HG02642 (cell line): Measurements from ENCODE around the gene IL1RAPL1.

Experiments
- ATAC-seq: cut with Tn5 transposase; IDR thresholded peaks from one replicate; pipeline ENCODE4 v1.9.1; 2021; ENCODE audit warnings: mild to moderate bottlenecking; ENCODE audit not compliant: unreplicated experiment, poor library complexity

Gene IL1RAPL1

GRCh38 chrX:28625223-28625622 lies 38.0 kb downstream of the IL1RAPL1 start:
- no peak for ATAC-seq

GRCh38 chrX:28626515-28626914 lies 39.3 kb downstream of the IL1RAPL1 start:
- ATAC-seq = no peak

GRCh38 chrX:28628120-28628519 lies 40.9 kb downstream of the IL1RAPL1 start:
- ATAC-seq = no peak

GRCh38 chrX:28638775-28639174 lies 51.5 kb downstream of the IL1RAPL1 start:
- ATAC-seq = no peak

GRCh38 chrX:28639451-28639850 lies 52.2 kb downstream of the IL1RAPL1 start:
- no peak for ATAC-seq

- ATAC-seq = no peak
Observed at GRCh38 chrX:28649541-28649940, 62.3 kb downstream of the IL1RAPL1 start.

GRCh38 chrX:28651186-28651585 lies 63.9 kb downstream of the IL1RAPL1 start:
- ATAC-seq = no peak

GRCh38 chrX:28659269-28659668 lies 72.0 kb downstream of the IL1RAPL1 start:
- no peak for ATAC-seq

GRCh38 chrX:28665778-28666177 lies 78.5 kb downstream of the IL1RAPL1 start:
- no peak for ATAC-seq

- ATAC-seq = no peak
Observed at GRCh38 chrX:28668303-28668702, 81.1 kb downstream of the IL1RAPL1 start.

GRCh38 chrX:28668957-28669356 lies 81.7 kb downstream of the IL1RAPL1 start:
- no peak for ATAC-seq

GRCh38 chrX:28670074-28670473 lies 82.8 kb downstream of the IL1RAPL1 start:
- ATAC-seq = no peak

- ATAC-seq = no peak
Observed at GRCh38 chrX:28675173-28675572, 87.9 kb downstream of the IL1RAPL1 start.

- ATAC-seq = no peak
Observed at GRCh38 chrX:28693101-28693500, 105.9 kb downstream of the IL1RAPL1 start.

- ATAC-seq = no peak
Observed at GRCh38 chrX:28697732-28698131, 110.5 kb downstream of the IL1RAPL1 start.

- no peak for ATAC-seq
Observed at GRCh38 chrX:28701222-28701621, 114.0 kb downstream of the IL1RAPL1 start.

- ATAC-seq = no peak
Observed at GRCh38 chrX:28706964-28707363, 119.7 kb downstream of the IL1RAPL1 start.

- no peak for ATAC-seq
Observed at GRCh38 chrX:28709421-28709820, 122.2 kb downstream of the IL1RAPL1 start.

GRCh38 chrX:28717864-28718263 lies 130.6 kb downstream of the IL1RAPL1 start:
- no peak for ATAC-seq

- ATAC-seq = no peak
Observed at GRCh38 chrX:28718450-28718849, 131.2 kb downstream of the IL1RAPL1 start.

- no peak for ATAC-seq
Observed at GRCh38 chrX:28719620-28720019, 132.4 kb downstream of the IL1RAPL1 start.

GRCh38 chrX:28752330-28752729 lies 165.1 kb downstream of the IL1RAPL1 start:
- ATAC-seq = no peak

GRCh38 chrX:28756175-28756574 lies 168.9 kb downstream of the IL1RAPL1 start:
- no peak for ATAC-seq
